ENCODE measurements around the gene KRT78.
A peak's percentile ranks its signal among the peaks of the same experiment; 100 is the strongest.
"Not testable (repeated sequence)": the region's sequence is repeated elsewhere in the genome, so short reads cannot be mapped to it uniquely, and the experiment has no call there.

Gene KRT78

GRCh38 chr12:52871291-52872039 lies 22.7 kb upstream of the KRT78 start:
- DNase-seq, result no peak

- DNase-seq, result peak; percentile 37
Observed at GRCh38 chr12:52870361-52871290, 21.8 kb upstream of the KRT78 start.

GRCh38 chr12:52867642-52868041 lies 18.8 kb upstream of the KRT78 start:
- DNase-seq, result peak; percentile 79

- DNase-seq, result no peak
Observed at GRCh38 chr12:52867152-52867551, 18.4 kb upstream of the KRT78 start.

- peak; percentile 10 for DNase-seq
Observed at GRCh38 chr12:52865090-52865944, 16.5 kb upstream of the KRT78 start.

- DNase-seq, result no peak
Observed at GRCh38 chr12:52862023-52862422, 13.2 kb upstream of the KRT78 start.

GRCh38 chr12:52861511-52861910 lies 12.7 kb upstream of the KRT78 start:
- DNase-seq, result no peak

GRCh38 chr12:52860102-52860823 lies 11.5 kb upstream of the KRT78 start:
- DNase-seq, result no peak

GRCh38 chr12:52857500-52857899 lies 8.7 kb upstream of the KRT78 start:
- no peak for DNase-seq

- no peak for DNase-seq
Observed at GRCh38 chr12:52856787-52857186, 8.0 kb upstream of the KRT78 start.

GRCh38 chr12:52856077-52856476 lies 7.3 kb upstream of the KRT78 start:
- not testable (repeated sequence) for DNase-seq

GRCh38 chr12:52851787-52852186 lies 3.0 kb upstream of the KRT78 start:
- DNase-seq, result no peak

GRCh38 chr12:52850681-52851080 lies 1.9 kb upstream of the KRT78 start:
- no peak for DNase-seq

- DNase-seq, result no peak
Observed at GRCh38 chr12:52849511-52849910, 717 bp upstream of the KRT78 start.

- DNase-seq, result no peak
Observed at GRCh38 chr12:52847335-52848102, 1.3 kb downstream of the KRT78 start.

- DNase-seq, result no peak
Observed at GRCh38 chr12:52846356-52846970, 2.3 kb downstream of the KRT78 start.

- DNase-seq, result no peak
Observed at GRCh38 chr12:52845946-52846345, 2.8 kb downstream of the KRT78 start.

- no peak for DNase-seq
Observed at GRCh38 chr12:52844386-52844785, 4.4 kb downstream of the KRT78 start.

- no peak for DNase-seq
Observed at GRCh38 chr12:52839436-52840105, 9.2 kb downstream of the KRT78 start.
